NB4 (cell line): ENCODE results near the gene ADAM12.

Experiments
- DNase-seq: peaks from one replicate; pipeline ENCODE4 v3.0.0; 2010; ENCODE audit warnings: low read depth
- H3K4me3 ChIP-seq: one replicate; pipeline ENCODE4 v1.5.1; 2011; ENCODE audit warnings: mild to moderate bottlenecking, low read depth, low read length, moderate library complexity
- MYC ChIP-seq: IDR thresholded peaks from 2 replicates; pipeline ENCODE4 v1.6.1; 2011; ENCODE audit warnings: low read depth, low read length
- POLR2A ChIP-seq: IDR thresholded peaks from 2 replicates; pipeline ENCODE4 v1.6.1; 2011; ENCODE audit warnings: mild to moderate bottlenecking; ENCODE audit not compliant: insufficient read length; ENCODE audit errors: extremely low read depth
- TF ChIP-seq, protein P1 (sequence below): IDR thresholded peaks from one replicate; pipeline ENCODE4 v1.5.1; 2012; ENCODE audit warnings: low read depth, low read length
- TF ChIP-seq, protein P2 (sequence below): IDR thresholded peaks from 2 replicates; pipeline ENCODE4 v1.6.1; 2011; ENCODE audit warnings: low read depth, low read length

Gene ADAM12

DNA sequence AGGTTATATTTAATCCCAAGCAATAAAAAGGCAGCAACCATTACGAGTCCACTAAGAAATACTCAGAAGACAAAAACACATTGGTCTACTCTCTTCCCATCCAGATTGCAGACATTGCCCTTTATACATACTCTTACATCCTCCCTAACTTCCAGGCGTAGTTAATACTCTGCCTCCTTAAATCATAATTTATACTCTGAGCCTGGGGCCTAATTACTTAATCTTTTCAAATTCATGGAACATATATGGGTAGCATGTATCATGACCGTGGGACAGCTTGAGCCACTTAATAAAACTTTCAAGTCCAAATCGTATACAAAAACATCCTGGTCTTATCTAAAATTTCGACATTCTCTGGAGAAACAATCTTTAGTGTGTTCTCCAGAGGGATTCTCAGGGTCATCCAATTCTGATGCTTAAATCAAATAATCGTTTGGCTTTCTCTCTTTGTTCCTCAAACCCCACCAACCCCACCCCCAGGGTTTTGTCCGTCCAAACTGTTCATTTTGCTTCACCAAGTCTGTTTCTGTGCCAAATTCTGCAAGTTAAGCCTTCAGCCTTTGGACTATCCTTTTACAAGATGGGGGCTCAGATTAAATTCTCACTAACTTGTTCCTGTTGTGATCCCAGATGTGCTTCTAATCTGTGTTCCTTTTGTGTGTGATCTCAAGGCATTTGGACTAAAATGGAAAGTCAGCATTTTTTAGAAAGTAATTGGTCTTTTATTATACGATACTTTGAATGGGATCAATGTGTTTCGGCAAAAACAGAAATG lies 86.4 kb downstream of the ADAM12 start:
- no peak overlapping the region for H3K4me3 ChIP-seq
- TF ChIP-seq, protein P1, sequence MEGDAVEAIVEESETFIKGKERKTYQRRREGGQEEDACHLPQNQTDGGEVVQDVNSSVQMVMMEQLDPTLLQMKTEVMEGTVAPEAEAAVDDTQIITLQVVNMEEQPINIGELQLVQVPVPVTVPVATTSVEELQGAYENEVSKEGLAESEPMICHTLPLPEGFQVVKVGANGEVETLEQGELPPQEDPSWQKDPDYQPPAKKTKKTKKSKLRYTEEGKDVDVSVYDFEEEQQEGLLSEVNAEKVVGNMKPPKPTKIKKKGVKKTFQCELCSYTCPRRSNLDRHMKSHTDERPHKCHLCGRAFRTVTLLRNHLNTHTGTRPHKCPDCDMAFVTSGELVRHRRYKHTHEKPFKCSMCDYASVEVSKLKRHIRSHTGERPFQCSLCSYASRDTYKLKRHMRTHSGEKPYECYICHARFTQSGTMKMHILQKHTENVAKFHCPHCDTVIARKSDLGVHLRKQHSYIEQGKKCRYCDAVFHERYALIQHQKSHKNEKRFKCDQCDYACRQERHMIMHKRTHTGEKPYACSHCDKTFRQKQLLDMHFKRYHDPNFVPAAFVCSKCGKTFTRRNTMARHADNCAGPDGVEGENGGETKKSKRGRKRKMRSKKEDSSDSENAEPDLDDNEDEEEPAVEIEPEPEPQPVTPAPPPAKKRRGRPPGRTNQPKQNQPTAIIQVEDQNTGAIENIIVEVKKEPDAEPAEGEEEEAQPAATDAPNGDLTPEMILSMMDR = no peak
- no peak for TF ChIP-seq MYC
- TF ChIP-seq POLR2A = no peak
- TF ChIP-seq, protein P2, sequence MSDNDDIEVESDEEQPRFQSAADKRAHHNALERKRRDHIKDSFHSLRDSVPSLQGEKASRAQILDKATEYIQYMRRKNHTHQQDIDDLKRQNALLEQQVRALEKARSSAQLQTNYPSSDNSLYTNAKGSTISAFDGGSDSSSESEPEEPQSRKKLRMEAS = no peak
- no peak for DNase-seq

- DNase-seq = no peak
- TF ChIP-seq MYC (no peak), POLR2A (no peak)
- TF ChIP-seq, protein P1 = no peak
- TF ChIP-seq, protein P2 = no peak
- no peak overlapping the region for H3K4me3 ChIP-seq
Measured at GRCh38 chr10:126294451-126294850, 93.8 kb downstream of the ADAM12 start.

GRCh38 chr10:126290232-126290631 lies 98.0 kb downstream of the ADAM12 start:
- no peak for DNase-seq
- TF ChIP-seq, protein P1 = no peak
- TF ChIP-seq POLR2A (no peak), MYC (no peak)
- TF ChIP-seq, protein P2 = no peak
- H3K4me3 ChIP-seq = no peak overlapping the region

- TF ChIP-seq, protein P2 = no peak
- TF ChIP-seq, protein P1 = no peak
- TF ChIP-seq POLR2A (no peak), MYC (no peak)
- no peak for DNase-seq
- H3K4me3 ChIP-seq = no peak overlapping the region
Measured at GRCh38 chr10:126288547-126289493, 99.5 kb downstream of the ADAM12 start.

- TF ChIP-seq, protein P1 = no peak
- TF ChIP-seq MYC (no peak), POLR2A (no peak)
- TF ChIP-seq, protein P2 = no peak
- H3K4me3 ChIP-seq = no peak overlapping the region
- DNase-seq = no peak
Measured at GRCh38 chr10:126286256-126286780, 102.0 kb downstream of the ADAM12 start.
